Osteocyte (in vitro differentiated cells): Measurements from ENCODE around the gene EPHB3. TPM values are rescaled to one million over a fixed set of nuclear protein-coding genes. Genes with fewer than 3 reads are reported as not detected.

Experiments
- DNase-seq: peaks from one replicate; pipeline ENCODE4 v3.0.0; 2021; ENCODE audit warnings: mixed read lengths; ENCODE audit not compliant: unreplicated experiment; ENCODE audit errors: extremely low spot score
- H3K27ac Mint-ChIP-seq: one replicate; pipeline ENCODE4 v1.8.0; 2021; ENCODE audit warnings: mild to moderate bottlenecking, mixed read lengths; ENCODE audit not compliant: unreplicated experiment
- H3K27me3 Mint-ChIP-seq: one replicate; pipeline ENCODE4 v1.8.0; 2021; ENCODE audit warnings: mixed read lengths; ENCODE audit not compliant: unreplicated experiment
- H3K36me3 Mint-ChIP-seq: one replicate; pipeline ENCODE4 v1.8.0; 2021; ENCODE audit warnings: mixed read lengths; ENCODE audit not compliant: unreplicated experiment
- H3K4me1 Mint-ChIP-seq: one replicate; pipeline ENCODE4 v1.8.0; 2021; ENCODE audit warnings: mixed read lengths; ENCODE audit not compliant: unreplicated experiment
- H3K4me3 Mint-ChIP-seq: one replicate; pipeline ENCODE4 v1.8.0; 2021; ENCODE audit warnings: mild to moderate bottlenecking, moderate library complexity, mixed read lengths; ENCODE audit not compliant: unreplicated experiment
- H3K9me3 Mint-ChIP-seq: one replicate; pipeline ENCODE4 v1.8.0; 2021; ENCODE audit warnings: mixed read lengths; ENCODE audit not compliant: unreplicated experiment
- total RNA-seq: library from RNA; stranded (reverse); gene quantifications from 2 replicates; pipeline ENCODE4 v1.2.1, GENCODE V29; 2021
- TF ChIP-seq, protein P1 (sequence below): fragments of 200-600 bp; sonication (generic); IDR thresholded peaks from 2 replicates; pipeline ENCODE4 v1.5.0; 2021; ENCODE audit warnings: antibody characterized with exemption, mild to moderate bottlenecking, moderate library complexity

Gene EPHB3
- total RNA-seq, 1 donor from 2014 or later: 11.4 TPM

DNA sequence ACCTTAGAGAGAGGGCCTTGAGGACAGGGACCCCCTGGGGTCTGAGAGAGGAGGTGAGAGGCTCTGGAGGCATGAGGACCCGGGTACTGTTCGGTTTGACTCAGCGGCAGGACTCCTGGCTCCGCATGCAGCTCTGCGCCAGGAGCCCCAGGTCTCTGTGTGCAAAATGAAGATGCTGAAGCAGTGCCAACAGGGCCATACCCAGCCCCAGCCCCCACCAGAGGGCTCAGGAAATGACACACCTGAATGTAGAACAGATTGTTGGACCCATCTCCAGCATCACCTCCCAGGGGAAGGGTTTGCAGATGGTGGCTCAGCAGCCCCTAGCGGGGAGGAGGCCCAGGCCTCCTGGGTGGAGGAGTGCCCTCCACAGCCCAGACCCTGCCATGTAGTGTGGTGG lies 30.2 kb downstream of the EPHB3 start:
- peaks cover 3% of the 10 kb centered on the region for H3K4me1 Mint-ChIP-seq

DNA sequence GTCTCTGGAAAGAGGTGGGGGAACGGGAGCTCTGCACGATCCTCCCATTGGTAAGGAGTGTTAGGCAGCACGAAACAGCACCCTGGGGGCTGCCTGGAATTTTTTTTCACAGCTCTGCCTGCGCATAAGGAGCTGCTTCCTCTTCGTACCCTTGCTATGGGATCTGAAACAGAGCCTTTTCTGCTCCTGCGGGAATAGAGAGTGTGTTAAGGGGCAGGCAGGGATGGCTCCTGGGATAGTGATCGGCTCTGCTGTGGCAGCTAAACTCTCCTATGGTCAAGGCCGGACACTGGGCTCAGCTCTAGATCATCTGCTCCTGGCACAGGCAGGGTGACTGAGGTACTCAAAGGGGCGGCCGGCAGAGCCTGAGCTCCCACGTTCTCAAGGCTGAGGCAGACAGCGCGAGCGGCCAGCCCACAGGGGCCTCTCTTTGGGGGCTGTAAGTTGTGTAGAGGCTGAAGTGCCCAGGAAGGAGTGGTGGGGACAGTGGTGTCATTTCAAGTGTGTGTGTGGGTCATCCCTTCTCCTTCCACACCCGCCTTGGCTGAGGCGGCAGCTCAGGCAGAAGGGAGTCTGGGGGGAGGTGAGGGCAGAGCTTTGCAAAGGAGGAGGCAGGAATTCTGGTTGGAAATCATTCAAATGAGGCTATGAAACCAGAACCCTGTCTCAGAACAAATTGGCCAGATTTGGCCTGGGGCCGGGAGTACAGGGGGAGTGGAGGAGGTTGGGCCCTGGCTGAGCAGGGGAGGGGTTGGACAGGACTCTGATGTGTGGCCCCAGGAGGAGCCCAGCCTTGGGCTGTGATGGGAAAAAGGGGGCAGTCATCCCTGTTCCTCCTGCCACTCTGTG lies 31.0 kb downstream of the EPHB3 start:
- Mint-ChIP-seq H3K27ac (peak overlapping the region; percentile 67), H3K27me3 (no peaks in the 10 kb centered on the region), H3K4me1 (peaks cover 3% of the 10 kb centered on the region), H3K36me3 (no peaks in the 10 kb centered on the region), H3K9me3 (no peaks in the 10 kb centered on the region), H3K4me3 (no peak overlapping the region)
- peak; percentile 83 for DNase-seq
- TF ChIP-seq, protein P1, sequence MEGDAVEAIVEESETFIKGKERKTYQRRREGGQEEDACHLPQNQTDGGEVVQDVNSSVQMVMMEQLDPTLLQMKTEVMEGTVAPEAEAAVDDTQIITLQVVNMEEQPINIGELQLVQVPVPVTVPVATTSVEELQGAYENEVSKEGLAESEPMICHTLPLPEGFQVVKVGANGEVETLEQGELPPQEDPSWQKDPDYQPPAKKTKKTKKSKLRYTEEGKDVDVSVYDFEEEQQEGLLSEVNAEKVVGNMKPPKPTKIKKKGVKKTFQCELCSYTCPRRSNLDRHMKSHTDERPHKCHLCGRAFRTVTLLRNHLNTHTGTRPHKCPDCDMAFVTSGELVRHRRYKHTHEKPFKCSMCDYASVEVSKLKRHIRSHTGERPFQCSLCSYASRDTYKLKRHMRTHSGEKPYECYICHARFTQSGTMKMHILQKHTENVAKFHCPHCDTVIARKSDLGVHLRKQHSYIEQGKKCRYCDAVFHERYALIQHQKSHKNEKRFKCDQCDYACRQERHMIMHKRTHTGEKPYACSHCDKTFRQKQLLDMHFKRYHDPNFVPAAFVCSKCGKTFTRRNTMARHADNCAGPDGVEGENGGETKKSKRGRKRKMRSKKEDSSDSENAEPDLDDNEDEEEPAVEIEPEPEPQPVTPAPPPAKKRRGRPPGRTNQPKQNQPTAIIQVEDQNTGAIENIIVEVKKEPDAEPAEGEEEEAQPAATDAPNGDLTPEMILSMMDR: no peak

More for the DNA sequence above, 30.2 kb downstream of the EPHB3 start:
- no peak for DNase-seq
- no peaks in the 10 kb centered on the region for H3K27me3 Mint-ChIP-seq
- no peaks in the 10 kb centered on the region for H3K9me3 Mint-ChIP-seq
- TF ChIP-seq, protein P1: no peak
- no peak overlapping the region for H3K27ac Mint-ChIP-seq
- H3K4me3 Mint-ChIP-seq: no peak overlapping the region
- no peaks in the 10 kb centered on the region for H3K36me3 Mint-ChIP-seq

DNA sequence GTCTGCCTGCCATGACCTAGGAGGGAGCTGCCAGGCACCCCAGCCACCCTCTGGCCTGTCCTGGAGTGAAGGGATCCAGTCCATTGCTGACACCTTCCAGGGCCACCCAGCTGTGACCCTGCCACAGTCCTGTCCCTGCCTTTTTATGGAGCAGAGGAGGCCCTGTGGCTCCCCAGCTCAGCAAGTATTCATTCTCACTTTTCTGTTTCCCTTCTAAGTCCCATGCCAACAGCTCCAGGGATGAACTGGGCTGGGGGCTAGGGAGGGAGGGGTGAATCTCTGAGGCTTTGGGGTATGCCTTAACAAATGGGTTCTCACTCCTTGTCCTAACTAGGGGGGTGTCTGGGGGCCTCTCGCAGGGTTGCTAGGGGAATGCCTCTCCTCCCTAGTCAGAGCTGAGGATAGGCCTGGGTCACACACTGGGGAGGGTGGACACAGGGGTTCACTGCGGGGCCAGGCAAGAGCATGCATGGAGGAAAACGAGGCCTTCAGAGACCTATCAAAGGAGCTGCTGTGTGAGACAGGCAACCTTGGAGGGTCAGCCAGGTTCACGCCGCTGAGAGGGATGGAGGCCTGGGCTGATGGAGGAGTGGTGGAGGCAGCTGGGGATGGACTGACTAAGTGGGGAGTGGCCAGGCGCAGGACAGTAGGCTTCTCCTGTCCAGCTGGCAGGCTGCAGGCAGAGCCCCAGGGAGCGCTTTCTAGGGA lies 31.8 kb downstream of the EPHB3 start:
- H3K27me3 Mint-ChIP-seq: no peaks in the 10 kb centered on the region
- peaks cover 7% of the 10 kb centered on the region for H3K4me1 Mint-ChIP-seq
- no peak overlapping the region for H3K4me3 Mint-ChIP-seq
- H3K36me3 Mint-ChIP-seq: no peaks in the 10 kb centered on the region
- peak overlapping the region; percentile 67 for H3K27ac Mint-ChIP-seq
- DNase-seq: peak; percentile 78
- H3K9me3 Mint-ChIP-seq: no peaks in the 10 kb centered on the region
- TF ChIP-seq, protein P1: no peak

DNA sequence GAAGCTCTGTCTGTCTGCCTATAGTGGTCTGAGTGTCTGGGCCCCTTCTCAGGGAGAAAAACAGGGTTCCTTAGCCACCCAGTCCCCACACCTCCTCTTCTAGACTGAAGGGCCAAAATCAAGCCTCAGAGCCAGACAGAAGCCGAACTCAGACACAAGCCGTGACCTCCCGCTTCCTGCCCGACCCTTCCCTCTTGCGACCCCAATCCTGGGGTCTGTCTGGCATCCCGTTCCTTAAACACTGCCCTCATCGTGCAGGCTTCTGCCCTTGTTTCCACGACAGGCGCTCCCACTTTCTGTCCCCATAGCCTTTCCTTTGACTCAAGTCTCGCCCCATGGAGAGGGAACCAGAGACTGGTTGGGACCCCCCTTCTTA lies 32.3 kb downstream of the EPHB3 start:
- H3K36me3 Mint-ChIP-seq: no peaks in the 10 kb centered on the region
- H3K4me1 Mint-ChIP-seq: peaks cover 12% of the 10 kb centered on the region
- TF ChIP-seq, protein P1: no peak
- H3K27ac Mint-ChIP-seq: peak overlapping the region; percentile 67
- no peak for DNase-seq
- no peaks in the 10 kb centered on the region for H3K9me3 Mint-ChIP-seq
- no peak overlapping the region for H3K4me3 Mint-ChIP-seq
- H3K27me3 Mint-ChIP-seq: no peaks in the 10 kb centered on the region

DNA sequence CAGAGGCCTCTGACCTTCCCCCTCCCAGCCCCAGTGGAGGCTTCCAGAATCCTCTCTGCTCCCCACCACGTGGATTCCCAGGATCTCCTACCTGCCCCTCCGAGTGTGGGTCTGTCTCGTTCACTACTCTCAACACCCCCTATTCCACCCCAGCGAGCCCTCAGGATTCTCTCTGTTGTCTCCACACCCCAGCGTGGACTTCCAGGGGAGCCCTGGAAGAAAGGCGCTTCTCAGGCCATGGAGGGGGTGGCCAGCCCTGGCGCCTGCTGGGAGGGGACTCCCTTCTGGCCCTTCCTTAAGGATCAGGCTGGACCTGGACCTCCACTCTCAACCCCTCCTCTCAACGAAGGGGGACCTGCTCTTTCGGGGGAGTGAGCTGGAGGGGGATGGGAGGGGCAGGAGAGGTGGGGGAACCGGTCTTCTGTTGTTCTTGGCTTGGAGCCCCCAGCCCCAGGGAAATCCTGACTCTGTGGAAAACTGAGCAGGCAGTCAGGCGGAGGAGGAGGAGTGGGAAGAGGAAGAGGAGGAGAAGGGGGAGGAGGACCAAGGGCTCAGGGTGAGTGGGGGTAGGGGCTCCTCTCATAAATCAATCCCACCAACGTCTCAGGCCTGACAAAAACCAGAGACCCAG lies 32.9 kb downstream of the EPHB3 start:
- Mint-ChIP-seq H3K4me1 (peaks cover 15% of the 10 kb centered on the region), H3K36me3 (no peaks in the 10 kb centered on the region), H3K9me3 (no peaks in the 10 kb centered on the region), H3K4me3 (no peak overlapping the region), H3K27me3 (no peaks in the 10 kb centered on the region), H3K27ac (peak overlapping the region; percentile 67)
- peak; percentile 77 for DNase-seq
- TF ChIP-seq, protein P1: no peak
